ENCODE data around the gene OR2T2.
"Not testable (repeated sequence)": the region's sequence is repeated elsewhere in the genome, so short reads cannot be mapped to it uniquely, and the experiment has no call there.

Gene OR2T2, protein sequence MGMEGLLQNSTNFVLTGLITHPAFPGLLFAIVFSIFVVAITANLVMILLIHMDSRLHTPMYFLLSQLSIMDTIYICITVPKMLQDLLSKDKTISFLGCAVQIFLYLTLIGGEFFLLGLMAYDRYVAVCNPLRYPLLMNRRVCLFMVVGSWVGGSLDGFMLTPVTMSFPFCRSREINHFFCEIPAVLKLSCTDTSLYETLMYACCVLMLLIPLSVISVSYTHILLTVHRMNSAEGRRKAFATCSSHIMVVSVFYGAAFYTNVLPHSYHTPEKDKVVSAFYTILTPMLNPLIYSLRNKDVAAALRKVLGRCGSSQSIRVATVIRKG

GRCh38 chr1:248445399-248445798 lies at the start of gene OR2T2:
Gene OR2T2 (plus strand): TSS chr1:248445637. CDS start chr1:248452798, 7,161 bp downstream.
- DNase-seq, result not testable (repeated sequence)

DNA sequence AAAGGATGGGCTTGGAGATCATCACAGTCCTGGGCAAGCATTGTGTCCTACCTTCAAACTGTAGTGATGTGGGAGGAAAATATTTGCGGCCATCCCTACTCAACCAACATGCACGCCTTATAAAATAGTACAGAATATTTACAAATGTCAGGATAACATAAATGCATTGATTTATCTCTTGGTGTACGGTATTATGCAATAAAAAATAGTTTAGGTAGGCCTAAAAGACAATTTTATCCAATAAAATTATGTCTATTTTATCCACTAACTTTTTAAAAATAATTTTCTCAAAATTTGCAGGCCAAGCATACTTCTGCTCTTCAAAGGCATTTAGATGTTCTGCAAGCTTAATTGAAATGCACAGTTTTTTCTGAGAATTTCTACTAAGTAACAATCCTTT lies 42.7 kb upstream of the OR2T2 start, which contains the start of gene OR2T1:
TSS of gene OR2T1 (plus strand) at position 301 of the 400 bp plus-strand sequence. CDS start 3,100 bp downstream, outside the sequence.
- DNase-seq, result no peak

- no peak for DNase-seq
Measured at GRCh38 chr1:248404024-248404423, 41.4 kb upstream of the OR2T2 start.

DNA sequence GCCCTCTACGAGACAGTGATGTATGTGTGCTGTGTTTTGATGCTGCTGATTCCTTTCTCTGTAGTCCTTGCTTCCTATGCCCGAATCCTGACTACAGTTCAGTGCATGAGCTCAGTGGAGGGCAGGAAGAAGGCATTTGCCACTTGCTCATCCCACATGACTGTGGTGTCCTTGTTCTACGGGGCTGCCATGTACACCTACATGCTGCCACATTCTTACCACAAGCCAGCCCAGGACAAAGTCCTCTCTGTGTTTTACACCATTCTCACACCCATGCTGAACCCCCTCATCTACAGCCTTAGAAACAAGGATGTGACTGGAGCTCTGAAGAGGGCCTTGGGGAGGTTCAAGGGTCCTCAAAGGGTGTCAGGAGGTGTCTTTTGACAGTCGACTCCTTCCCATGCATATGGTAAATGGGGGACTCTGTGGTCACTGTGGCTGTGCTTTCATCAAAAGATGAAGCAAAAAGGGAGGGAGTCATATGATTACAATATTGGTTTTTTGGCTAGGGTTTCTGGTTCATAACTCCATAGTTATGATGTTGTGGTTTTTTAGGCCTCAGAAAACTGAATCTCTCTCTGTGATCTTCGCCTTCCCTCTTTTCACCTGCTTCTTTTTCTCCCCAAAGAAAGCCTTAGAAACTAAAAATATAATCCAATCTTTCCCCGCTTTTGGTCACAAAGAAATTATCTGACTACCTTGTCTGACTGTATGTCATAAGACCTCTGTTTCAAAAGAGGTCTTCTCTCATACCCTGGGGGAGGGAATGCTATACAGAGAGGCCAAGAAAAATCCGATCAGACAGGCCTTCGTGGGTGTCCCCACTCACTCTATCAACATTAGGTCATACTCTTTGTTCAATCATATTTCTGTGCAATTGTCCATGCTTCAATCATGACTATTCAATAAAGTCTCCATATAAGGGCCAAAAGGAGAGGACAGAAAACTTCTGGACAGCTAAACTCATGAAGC lies 38.4 kb upstream of the OR2T2 start:
- DNase-seq, result no peak

DNA sequence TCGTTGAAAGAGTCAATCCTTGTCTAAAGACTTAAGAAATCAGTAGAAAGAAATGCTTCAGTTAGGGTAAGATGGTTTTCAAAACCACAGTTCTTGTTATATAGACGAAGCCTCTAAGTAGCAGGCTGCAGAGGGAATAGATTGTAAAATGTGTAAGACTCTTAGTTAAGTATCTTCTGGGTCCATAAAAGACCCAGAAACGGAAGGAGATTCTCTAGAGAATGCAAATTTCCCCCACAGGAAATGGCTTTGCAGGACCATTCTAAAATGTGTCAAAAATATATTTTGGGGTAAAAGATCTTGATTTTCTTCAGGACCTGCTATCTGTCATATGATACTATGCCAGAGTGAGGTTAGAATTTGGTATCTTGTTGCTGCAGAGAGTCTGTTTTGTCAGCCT lies 29.2 kb upstream of the OR2T2 start:
- no peak for DNase-seq

DNA sequence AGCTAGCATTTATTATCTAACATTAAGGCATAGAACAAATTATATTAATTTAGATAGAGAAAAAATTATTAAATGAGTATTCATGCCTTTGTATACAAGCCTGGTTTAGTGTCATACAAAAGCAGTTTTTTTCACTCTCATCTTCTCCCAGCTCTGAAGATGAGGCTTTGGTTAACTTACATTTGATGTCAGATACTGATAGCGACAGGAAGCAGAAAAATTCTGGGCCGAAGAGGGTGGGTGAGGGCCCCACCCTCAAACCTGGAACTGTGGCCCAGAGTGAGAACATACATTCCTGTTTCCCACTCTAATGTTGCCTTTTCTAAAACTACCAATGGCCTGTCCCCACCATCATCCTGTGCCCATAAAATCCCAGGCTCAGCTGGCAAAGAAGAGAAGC lies 27.6 kb upstream of the OR2T2 start:
- DNase-seq, result no peak

GRCh38 chr1:248421384-248421783 lies 24.1 kb upstream of the OR2T2 start:
- no peak for DNase-seq

DNA sequence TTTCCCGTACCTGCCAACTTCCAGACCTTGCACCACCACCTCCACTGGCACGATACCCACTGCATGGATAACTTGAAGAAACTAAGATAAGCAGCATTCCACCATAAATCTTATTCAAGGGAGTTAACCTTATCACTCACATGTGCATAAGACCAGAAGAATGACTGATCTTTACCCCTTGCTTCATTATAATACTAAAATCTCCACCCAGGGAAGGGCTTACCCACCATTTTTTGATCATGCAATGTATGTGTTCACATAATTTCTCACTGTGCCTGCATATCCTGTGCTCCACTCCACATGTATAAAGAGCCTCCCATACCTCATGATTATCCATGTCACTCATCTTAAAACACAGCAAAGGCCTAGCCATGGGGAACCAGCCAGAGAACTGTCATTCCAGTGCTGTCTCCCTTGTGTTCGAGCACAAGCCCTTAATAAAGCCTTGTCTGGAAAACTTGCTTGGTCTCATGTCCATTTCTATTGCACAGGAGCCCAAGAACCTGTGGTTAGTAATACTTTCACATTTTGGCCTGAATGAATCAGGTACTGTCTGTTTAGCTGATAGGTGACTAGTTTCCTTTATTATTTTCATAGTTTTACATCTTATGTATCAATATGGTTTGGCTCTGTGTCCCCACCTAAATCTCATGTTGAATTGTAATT lies 17.8 kb upstream of the OR2T2 start:
- DNase-seq, result not testable (repeated sequence)

DNA sequence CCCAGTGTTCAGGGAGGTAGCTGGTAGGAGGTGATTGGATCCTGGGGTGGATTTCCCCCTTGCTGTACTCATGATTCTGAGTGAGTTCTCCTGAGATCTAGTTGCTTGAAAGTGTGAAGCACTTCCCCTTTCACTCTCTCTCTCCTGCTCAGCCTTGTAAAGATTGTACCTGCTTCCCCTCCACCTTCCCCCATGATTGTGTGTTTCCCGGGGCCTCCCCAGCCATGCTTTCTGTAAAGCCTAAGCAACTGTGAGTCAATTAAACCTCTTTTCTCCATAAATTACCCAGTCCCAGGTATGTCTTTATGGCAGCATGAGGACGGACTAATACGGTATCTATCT lies 17.3 kb upstream of the OR2T2 start:
- DNase-seq, result not testable (repeated sequence)

- DNase-seq, result not testable (repeated sequence)
Measured at GRCh38 chr1:248431683-248432082, 13.8 kb upstream of the OR2T2 start.

DNA sequence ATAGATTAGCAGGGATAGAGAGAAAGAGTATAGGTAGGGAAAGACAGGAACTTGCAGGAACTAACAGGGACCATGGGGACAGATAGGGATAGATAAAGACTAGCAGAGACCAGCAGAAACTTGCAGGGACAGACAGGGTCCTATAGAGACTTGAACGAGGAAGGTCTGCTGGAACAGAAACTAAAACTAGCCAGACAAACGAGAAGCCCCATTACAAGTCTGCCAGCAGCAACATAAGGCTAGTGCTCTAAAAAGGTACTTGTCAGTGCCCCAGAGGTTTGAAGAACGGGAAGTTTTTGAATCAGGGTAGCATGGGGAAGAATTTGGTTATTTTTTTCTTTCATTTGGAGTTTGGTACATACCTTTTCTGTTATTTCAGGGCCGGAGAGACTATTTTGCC lies 13.2 kb upstream of the OR2T2 start:
- DNase-seq, result not testable (repeated sequence)

- DNase-seq, result not testable (repeated sequence)
Measured at GRCh38 chr1:248433811-248434415, 11.5 kb upstream of the OR2T2 start.

DNA sequence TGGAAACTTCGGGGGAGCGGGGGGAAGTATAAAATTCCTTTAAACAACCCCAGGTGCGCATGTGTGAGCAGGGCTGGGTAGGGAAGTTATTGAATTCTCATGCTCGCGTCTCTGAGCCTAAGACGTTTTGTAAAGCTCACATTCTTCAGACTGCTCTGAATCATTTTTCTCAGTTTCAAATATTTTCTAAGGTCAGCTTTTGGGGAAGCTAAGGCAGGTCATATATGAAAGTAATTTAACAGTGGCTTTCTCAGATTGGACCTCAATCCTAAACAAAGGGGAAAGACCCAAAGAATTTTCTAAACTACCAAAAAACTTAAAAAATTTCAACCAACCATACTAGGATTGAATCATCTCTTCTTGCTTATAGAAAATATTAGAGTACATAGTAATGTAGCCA lies 10.5 kb upstream of the OR2T2 start:
- not testable (repeated sequence) for DNase-seq

- not testable (repeated sequence) for DNase-seq
Measured at GRCh38 chr1:248436303-248436702, 9.1 kb upstream of the OR2T2 start.

DNA sequence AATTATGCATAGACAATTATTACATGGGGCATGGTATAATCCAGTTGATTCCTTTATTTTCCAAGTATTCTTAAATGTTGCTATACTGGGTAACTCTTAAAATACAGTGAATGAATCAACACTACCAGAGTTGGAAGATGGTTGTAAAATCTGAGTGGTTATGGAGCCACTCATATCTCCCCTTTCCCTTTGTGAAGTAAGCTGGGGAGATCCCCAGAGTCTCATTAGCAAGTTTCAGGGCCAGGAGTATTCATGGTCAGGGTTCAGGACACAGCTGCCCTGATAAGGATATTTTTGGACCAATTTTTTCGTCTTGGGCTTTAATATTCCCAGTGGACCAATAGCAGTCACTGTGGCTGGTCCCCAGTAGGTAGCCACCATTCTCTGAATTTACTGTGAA lies 6.8 kb upstream of the OR2T2 start:
- DNase-seq, result not testable (repeated sequence)

DNA sequence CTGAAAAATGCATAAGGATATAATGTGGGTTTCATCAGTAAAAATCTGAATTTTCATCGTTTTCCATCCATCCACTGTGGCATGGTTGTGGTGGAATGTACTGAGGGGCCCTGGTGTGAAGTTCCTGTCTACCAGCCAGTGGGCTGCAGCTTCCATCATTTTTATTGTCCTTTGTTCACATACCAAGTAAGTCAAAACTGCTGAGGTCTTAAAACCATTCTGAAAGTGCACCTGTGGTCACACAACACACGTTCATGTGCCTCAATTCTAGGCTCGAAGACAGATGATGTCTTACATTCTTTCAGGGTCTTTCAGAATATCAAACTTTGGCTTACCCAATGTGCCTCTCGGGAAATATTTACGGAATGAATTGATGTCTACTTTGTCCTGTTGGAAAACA lies 6.2 kb upstream of the OR2T2 start:
- DNase-seq, result not testable (repeated sequence)

DNA sequence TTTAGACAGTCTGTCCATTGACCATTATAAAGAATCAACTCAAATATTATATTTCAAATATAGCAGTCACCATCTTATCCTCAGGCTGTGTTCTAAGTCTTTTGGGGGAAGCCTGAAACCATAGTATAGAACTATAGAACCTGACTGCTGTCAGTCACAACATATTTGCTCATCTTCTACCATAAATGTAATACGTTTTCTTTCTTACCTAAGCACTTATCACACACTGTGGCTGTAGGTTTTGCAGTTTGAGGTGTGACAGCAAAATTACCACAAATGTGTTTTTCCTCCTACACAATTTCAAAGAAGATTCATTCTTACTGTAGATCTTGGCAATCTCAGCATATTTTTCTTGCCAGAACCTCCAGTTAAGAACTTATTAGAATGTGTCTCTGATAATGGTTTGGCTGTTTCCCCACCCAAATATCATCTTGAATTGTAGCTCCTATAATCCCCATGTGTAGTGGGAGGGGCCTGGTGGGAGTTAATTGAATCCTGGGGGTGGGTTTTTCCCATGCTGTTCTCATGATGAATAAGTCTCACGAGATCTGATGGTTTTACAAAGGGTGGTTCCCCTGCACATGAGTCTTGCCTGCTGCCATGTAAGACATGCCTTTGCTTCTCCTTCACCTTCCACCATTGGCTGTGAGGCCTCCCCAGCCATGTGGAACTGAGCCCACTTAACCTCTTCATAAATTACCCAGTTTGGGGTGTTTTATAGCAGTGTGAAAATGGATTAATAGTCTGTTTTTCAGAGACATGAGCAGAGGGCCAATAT lies 2.7 kb upstream of the OR2T2 start:
- not testable (repeated sequence) for DNase-seq

DNA sequence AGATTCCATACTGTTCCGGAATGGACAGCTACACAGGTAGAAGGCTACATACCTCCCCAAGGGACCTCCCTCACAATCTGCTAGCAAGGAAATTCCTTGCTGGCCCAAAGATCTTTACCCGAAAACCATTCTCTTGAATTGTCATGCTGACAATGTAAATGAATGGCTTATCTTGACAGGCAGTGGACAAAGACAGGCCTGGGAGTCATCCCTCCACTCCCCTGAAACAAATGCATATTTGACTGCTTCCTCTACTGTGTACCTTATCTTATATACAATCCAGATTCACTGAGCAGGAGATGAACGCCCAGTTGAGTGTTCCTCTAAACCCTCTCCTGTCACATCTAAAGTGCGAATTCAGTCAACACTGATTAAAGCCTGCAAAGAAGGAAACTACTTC lies 834 bp upstream of the OR2T2 start:
- DNase-seq, result not testable (repeated sequence)

DNA sequence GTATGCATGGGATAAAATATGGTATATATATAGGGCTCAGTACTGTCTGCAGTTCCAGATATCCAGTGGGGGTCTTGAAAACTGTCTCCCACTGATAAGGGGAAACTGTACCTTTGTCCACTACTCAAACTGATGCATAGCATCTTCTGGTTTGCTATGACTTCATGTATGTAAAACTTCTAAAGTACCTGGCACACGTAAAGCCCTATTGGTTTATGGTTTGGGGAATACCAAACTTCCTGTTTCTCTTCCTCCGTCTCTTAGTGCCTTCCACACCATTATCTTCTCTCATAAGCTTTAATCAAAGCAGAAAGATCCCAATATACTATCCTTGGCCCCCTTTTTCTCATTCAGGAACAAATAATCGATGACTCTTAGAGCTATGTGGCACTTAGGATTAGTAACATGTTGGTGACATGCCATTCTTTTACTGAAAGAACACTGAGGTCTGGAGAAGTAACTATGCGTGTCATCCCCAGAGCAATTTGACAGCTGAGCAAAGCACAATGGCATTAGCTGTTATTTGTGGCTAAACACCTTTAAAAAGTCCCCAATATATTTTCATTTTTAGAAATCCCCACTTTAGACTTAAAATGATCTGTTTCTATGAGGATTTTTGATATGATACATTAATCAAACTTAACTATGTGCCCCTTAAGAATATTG lies 3.1 kb downstream of the OR2T2 start:
- not testable (repeated sequence) for DNase-seq

GRCh38 chr1:248449821-248450465 lies 4.5 kb downstream of the OR2T2 start:
- DNase-seq, result not testable (repeated sequence)

All from NCI-H2029 (cell line).